ENCODE results near the gene SIRT4. TPM values are rescaled to one million over a fixed set of nuclear protein-coding genes. Genes with fewer than 3 reads are reported as not detected.

SIRT4 gene
- total and polyA plus RNA-seq, 2 of the 13 experiments (the other 11 are each of a cell fraction or from before 2014, with no cell fraction given), result 3.4 to 5.8 TPM

GRCh38 chr12:120317224-120318105, 15.3 kb downstream of the SIRT4 start (continued):
- TF ChIP-seq ZFP41 (CRISPR knock-in tag; IDR thresholded peaks at IDR 0.05; ENCODE audit: borderline replicate concordance) (0 out of 2 replicates have a peak, but pooled peaks have one; percentile 31), PITX1 (CRISPR knock-in tag; IDR thresholded peaks at IDR 0.05) (0 out of 2 replicates have a peak, but pooled peaks have one; percentile 33), ZNF282 (IDR thresholded peaks at IDR 0.05; ENCODE audit: partially characterized antibody) (no peak), HOXA7 (CRISPR knock-in tag; IDR thresholded peaks at IDR 0.05) (no peak), ZNF563 (CRISPR knock-in tag; IDR thresholded peaks at IDR 0.05) (peak; percentile 71; the same call in 1 of the 2 replicates), HCFC1 (IDR thresholded peaks at IDR 0.05; ENCODE audit: low read depth, low read length) (peak; percentile 6; the same call in 1 of the 2 replicates), ZNF343 (CRISPR knock-in tag; IDR thresholded peaks at IDR 0.05) (no peak), HDAC1 (CRISPR knock-in tag; IDR thresholded peaks at IDR 0.05) (peak; percentile 80), CC2D1A (CRISPR knock-in tag; IDR thresholded peaks at IDR 0.05) (no peak), TBX3 (IDR thresholded peaks at IDR 0.05; ENCODE audit: borderline replicate concordance) (peak; percentile 84), CHD2 (IDR thresholded peaks at IDR 0.05; ENCODE audit: low read depth, low read length) (peak; percentile 25; the same call in 1 of the 2 replicates), ZNF230 (CRISPR knock-in tag; IDR thresholded peaks at IDR 0.05) (0 out of 2 replicates have a peak, but pooled peaks have one; percentile 37), NR1H2 (CRISPR knock-in tag; IDR thresholded peaks at IDR 0.05; ENCODE audit: borderline replicate concordance, low read depth) (peak; percentile 34; the same call in 1 of the 2 replicates), ZNF75D (CRISPR knock-in tag; IDR thresholded peaks at IDR 0.05; ENCODE audit: borderline replicate concordance) (peak; percentile 76; the same call in 1 of the 2 replicates), MTF1 (CRISPR knock-in tag; IDR thresholded peaks at IDR 0.05) (0 out of 2 replicates have a peak, but pooled peaks have one; percentile 29), ZNF317 (CRISPR knock-in tag; IDR thresholded peaks at IDR 0.05) (no peak), YY1 (IDR thresholded peaks at IDR 0.05; ENCODE audit: insufficient read depth, insufficient replicate concordance, low read depth, low read length) (peak; percentile 79), HDAC2 (CRISPR knock-in tag; IDR thresholded peaks at IDR 0.05) (peak; percentile 31; the same call in 1 of the 2 replicates), GZF1 (CRISPR knock-in tag; IDR thresholded peaks at IDR 0.05) (no peak), ZNF333 (CRISPR knock-in tag; IDR thresholded peaks at IDR 0.05; ENCODE audit: borderline replicate concordance) (no peak), ERF (CRISPR knock-in tag; IDR thresholded peaks at IDR 0.05) (peak; percentile 63)
- TF ChIP-seq, protein P1, sequence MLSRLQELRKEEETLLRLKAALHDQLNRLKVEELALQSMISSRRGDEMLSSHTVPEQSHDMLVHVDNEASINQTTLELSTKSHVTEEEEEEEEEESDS (CRISPR knock-in tag; IDR thresholded peaks at IDR 0.05; ENCODE audit: borderline replicate concordance), result no peak
- TF ChIP-seq, protein P2, sequence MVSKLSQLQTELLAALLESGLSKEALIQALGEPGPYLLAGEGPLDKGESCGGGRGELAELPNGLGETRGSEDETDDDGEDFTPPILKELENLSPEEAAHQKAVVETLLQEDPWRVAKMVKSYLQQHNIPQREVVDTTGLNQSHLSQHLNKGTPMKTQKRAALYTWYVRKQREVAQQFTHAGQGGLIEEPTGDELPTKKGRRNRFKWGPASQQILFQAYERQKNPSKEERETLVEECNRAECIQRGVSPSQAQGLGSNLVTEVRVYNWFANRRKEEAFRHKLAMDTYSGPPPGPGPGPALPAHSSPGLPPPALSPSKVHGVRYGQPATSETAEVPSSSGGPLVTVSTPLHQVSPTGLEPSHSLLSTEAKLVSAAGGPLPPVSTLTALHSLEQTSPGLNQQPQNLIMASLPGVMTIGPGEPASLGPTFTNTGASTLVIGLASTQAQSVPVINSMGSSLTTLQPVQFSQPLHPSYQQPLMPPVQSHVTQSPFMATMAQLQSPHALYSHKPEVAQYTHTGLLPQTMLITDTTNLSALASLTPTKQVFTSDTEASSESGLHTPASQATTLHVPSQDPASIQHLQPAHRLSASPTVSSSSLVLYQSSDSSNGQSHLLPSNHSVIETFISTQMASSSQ (IDR thresholded peaks at IDR 0.05; ENCODE audit: low read depth), result no peak
- TF ChIP-seq, protein P2 (CRISPR knock-in tag; IDR thresholded peaks at IDR 0.05; ENCODE audit: borderline replicate concordance), result peak; percentile 59; the same call in 1 of the 2 replicates

Data from HepG2 (cell line).